ENCODE data around the gene TRPM2. TPM values are rescaled to one million over a fixed set of nuclear protein-coding genes. Genes with fewer than 3 reads are reported as not detected.

TRPM2 gene
- total and polyA plus RNA-seq, 8 donors, result 1.3 to 10.3 (median 2.4) TPM

DNA sequence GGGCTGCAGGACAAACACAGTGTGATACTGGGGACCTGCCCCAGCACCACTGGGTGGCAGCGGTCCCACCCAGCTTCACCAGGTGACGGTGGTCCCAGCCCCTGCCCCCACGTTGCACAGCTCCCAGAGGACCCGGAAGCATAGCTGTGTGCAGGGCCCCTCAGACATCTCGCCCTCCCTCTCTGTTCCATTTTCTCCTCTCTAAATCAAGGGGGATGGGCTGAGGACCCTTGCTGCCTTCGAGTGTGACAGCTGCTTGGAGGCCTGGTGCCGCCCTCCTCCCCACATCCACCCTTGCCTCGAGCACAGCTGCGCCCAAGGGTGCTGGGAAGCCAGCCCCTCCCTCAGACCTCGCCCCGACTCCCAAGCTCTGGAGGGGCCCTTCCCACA lies 85.8 kb downstream of the TRPM2 start:
- no peak for DNase-seq
- Histone ChIP-seq H3K4me3 (peak overlapping the region in 1 of 4 donors; percentile 40), H3K27ac (peak overlapping the region in 4 of 5 donors; percentile 52 to 85 (median 65)), H3K27me3 (no peaks in the 10 kb centered on the region), H3K9me3 (no peaks in the 10 kb centered on the region), H3K36me3 (peaks cover 0 to 23% (median 0%) of the 10 kb centered on the region in 4 donors), H3K4me1 (peaks cover 7 to 28% (median 20%) of the 10 kb centered on the region in 4 donors)
- TF ChIP-seq POLR2A (IDR thresholded peaks at IDR 0.05) (no peak), POLR2AphosphoS5 (IDR thresholded peaks at IDR 0.05) (no peak), EP300 (IDR thresholded peaks at IDR 0.05) (no peak), CTCF (IDR thresholded peaks at IDR 0.05) (no peak)
- WGBS, 5 donors, result 49 to 64% (median 59%) methylated on average over 11 of the region's 11 CpGs
- intact Hi-C loops (cut with DNase I; ENCODE audit: low total_unique reads), result no loop called here

GRCh38 chr21:44440241-44441040 lies 87.0 kb downstream of the TRPM2 start:
- intact Hi-C loops (cut with DNase I; ENCODE audit: low total_unique reads), result no loop called here
- Histone ChIP-seq H3K27me3 (no peaks in the 10 kb centered on the region), H3K4me3 (no peak overlapping the region), H3K27ac (no peak overlapping the region), H3K36me3 (peaks cover 0 to 23% (median 0%) of the 10 kb centered on the region in 4 donors), H3K4me1 (peaks cover 7 to 28% (median 20%) of the 10 kb centered on the region in 4 donors), H3K9me3 (no peaks in the 10 kb centered on the region)
- TF ChIP-seq CTCF (IDR thresholded peaks at IDR 0.05) (no peak), EP300 (IDR thresholded peaks at IDR 0.05) (no peak), POLR2AphosphoS5 (IDR thresholded peaks at IDR 0.05) (no peak), POLR2A (IDR thresholded peaks at IDR 0.05) (no peak)
- DNase-seq, result no peak
- 74 to 90% (median 88%) methylated on average over 16 to 32 of the region's 33 CpGs for whole genome bisulfite sequencing, 5 donors

DNA sequence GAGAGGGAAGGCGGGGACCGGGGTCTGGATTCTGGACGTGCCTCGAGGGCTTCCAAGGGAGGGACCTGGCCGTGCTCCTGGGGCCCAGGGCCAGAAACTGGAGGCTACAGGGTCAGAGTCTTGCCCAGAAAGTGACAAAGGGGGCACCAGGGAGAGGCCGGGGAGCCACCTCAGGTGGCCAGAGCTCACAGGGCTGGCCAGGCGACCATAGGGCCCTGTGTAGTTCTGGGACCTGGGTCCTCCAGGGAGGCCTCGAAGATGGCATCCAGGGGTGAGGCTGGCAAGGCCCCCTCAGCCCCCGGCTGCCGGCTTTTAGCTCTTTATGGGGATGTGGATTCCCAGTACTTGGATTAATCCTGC lies 87.6 kb downstream of the TRPM2 start:
- no peaks in the 10 kb centered on the region for H3K9me3 ChIP-seq
- no peak overlapping the region for H3K27ac ChIP-seq
- peaks cover 7 to 28% (median 20%) of the 10 kb centered on the region in 4 donors for H3K4me1 ChIP-seq
- H3K4me3 ChIP-seq, result no peak overlapping the region
- intact Hi-C loops (cut with DNase I; ENCODE audit: low total_unique reads), result no loop called here
- H3K27me3 ChIP-seq, result no peaks in the 10 kb centered on the region
- DNase-seq, result no peak
- TF ChIP-seq POLR2A (IDR thresholded peaks at IDR 0.05) (no peak), CTCF (IDR thresholded peaks at IDR 0.05) (no peak), POLR2AphosphoS5 (IDR thresholded peaks at IDR 0.05) (no peak), EP300 (IDR thresholded peaks at IDR 0.05) (no peak)
- peaks cover 0 to 20% (median 0%) of the 10 kb centered on the region in 4 donors for H3K36me3 ChIP-seq
- WGBS, 5 donors, result 67 to 95% (median 87%) methylated on average over 7 to 10 of the region's 10 CpGs

DNA sequence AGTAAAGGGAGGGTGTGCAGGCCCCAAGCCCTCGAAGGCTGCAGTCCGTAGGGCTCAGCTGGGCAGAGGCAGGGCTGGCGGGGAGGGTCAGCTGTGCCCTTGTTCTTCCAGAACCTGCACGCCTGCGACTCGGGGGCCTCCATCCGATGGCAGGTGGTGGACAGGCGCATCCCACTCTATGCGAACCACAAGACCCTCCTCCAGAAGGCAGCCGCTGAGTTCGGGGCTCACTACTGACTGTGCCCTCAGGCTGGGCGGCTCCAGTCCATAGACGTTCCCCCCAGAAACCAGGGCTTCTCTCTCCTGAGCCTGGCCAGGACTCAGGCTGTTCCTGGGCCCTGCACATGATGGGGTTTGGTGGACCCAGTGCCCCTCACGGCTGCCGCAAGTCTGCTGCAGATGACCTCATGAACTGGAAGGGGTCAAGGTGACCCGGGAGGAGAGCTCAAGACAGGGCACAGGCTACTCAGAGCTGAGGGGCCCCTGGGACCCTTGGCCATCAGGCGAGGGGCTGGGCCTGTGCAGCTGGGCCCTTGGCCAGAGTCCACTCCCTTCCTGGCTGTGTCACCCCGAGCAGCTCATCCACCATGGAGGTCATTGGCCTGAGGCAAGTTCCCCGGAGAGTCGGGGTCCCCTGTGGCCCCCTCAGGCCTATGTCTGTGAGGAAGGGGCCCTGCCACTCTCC lies 88.3 kb downstream of the TRPM2 start:
- 87 to 95% (median 90%) methylated on average over 10 to 20 of the region's 20 CpGs for WGBS, 5 donors
- H3K4me3 ChIP-seq, result no peak overlapping the region
- no peak for DNase-seq
- no peak overlapping the region for H3K27ac ChIP-seq
- TF ChIP-seq EP300 (IDR thresholded peaks at IDR 0.05), result no peak
- TF ChIP-seq CTCF (IDR thresholded peaks at IDR 0.05), result no peak
- no peak for TF ChIP-seq POLR2AphosphoS5 (IDR thresholded peaks at IDR 0.05)
- no peak for TF ChIP-seq POLR2A (IDR thresholded peaks at IDR 0.05)
- intact Hi-C loops (cut with DNase I; ENCODE audit: low total_unique reads), result no loop called here
- no peaks in the 10 kb centered on the region for H3K27me3 ChIP-seq
- H3K36me3 ChIP-seq, result peaks cover 0 to 15% (median 0%) of the 10 kb centered on the region in 4 donors
- peaks cover 7 to 28% (median 20%) of the 10 kb centered on the region in 4 donors for H3K4me1 ChIP-seq
- no peaks in the 10 kb centered on the region for H3K9me3 ChIP-seq

Data from stomach (tissue), 9 donors.